Sigmoid colon (tissue), 4 donors: ENCODE data around the gene EZR.

ENCODE experiments used
- CTCF ChIP-seq, 4 experiments: fragments of 450-650 bp in 3 of 4; fragments of 200-600 bp in 1 of 4; IDR thresholded peaks; one replicate each; pipeline ENCODE4 v1.5.1; 2016 to 2019; ENCODE audit warnings: antibody characterized with exemption in 4 of 4, mild to moderate bottlenecking in 3 of 4, moderate library complexity in 2 of 4
- EP300 ChIP-seq, 4 donors: sonication (generic); formaldehyde crosslinking; IDR thresholded peaks; one replicate each; pipeline ENCODE4 v1.6.1; 2017; ENCODE audit warnings: antibody characterized with exemption in 4 of 4
- POLR2A ChIP-seq, 2 donors: fragments of 450-650 bp; IDR thresholded peaks; one replicate each; pipeline ENCODE4 v1.6.1; 2016; ENCODE audit warnings: antibody characterized with exemption in 2 of 2, mild to moderate bottlenecking in 2 of 2, moderate library complexity in 2 of 2
- POLR2AphosphoS5 ChIP-seq, 4 donors: sonication (generic); formaldehyde crosslinking; IDR thresholded peaks; one replicate each; pipeline ENCODE4 v1.6.1; 2017; ENCODE audit warnings: antibody characterized with exemption in 4 of 4

- TF ChIP-seq POLR2AphosphoS5 (IDR thresholded peaks at IDR 0.05): no peak
- TF ChIP-seq CTCF (IDR thresholded peaks at IDR 0.05): no peak
- no peak for TF ChIP-seq POLR2A (IDR thresholded peaks at IDR 0.05)
- no peak for TF ChIP-seq EP300 (IDR thresholded peaks at IDR 0.05)
Measured at GRCh38 chr6:158865769-158866168, 46.6 kb upstream of the EZR start.
